Measurements from ENCODE around the gene BEST1. TPM values are rescaled to one million over a fixed set of nuclear protein-coding genes. Genes with fewer than 3 reads are reported as not detected.
A peak's percentile ranks its signal among the peaks of the same experiment; 100 is the strongest.

Gene BEST1
- total and polyA plus RNA-seq, 2 of the 13 experiments (the other 11 are each of a cell fraction or from before 2014, with no cell fraction given): 0.09 to 0.65 TPM

- TF ChIP-seq, protein P1, sequence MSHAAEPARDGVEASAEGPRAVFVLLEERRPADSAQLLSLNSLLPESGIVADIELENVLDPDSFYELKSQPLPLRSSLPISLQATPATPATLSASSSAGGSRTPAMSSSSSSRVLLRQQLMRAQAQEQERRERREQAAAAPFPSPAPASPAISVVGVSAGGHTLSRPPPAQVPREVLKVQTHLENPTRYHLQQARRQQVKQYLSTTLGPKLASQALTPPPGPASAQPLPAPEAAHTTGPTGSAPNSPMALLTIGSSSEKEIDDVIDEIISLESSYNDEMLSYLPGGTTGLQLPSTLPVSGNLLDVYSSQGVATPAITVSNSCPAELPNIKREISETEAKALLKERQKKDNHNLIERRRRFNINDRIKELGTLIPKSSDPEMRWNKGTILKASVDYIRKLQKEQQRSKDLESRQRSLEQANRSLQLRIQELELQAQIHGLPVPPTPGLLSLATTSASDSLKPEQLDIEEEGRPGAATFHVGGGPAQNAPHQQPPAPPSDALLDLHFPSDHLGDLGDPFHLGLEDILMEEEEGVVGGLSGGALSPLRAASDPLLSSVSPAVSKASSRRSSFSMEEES (CRISPR knock-in tag; IDR thresholded peaks at IDR 0.05): peak; percentile 95
- TF ChIP-seq CAMTA2 (CRISPR knock-in tag; IDR thresholded peaks at IDR 0.05; ENCODE audit: borderline replicate concordance) (0 out of 2 replicates have a peak, but pooled peaks have one; percentile 57), KDM2A (CRISPR knock-in tag; IDR thresholded peaks at IDR 0.05; ENCODE audit: borderline replicate concordance, low read depth) (peak; percentile 29; the same call in 1 of the 2 replicates), CBFB (CRISPR knock-in tag; IDR thresholded peaks at IDR 0.05) (no peak), HNRNPK (IDR thresholded peaks at IDR 0.05; ENCODE audit: low read depth, low read length, poor library complexity, severe bottlenecking) (no peak), XRCC5 (optimal IDR thresholded peaks at IDR 0.05; ENCODE audit: low read length) (peak; percentile 68), TARDBP (CRISPR knock-in tag; IDR thresholded peaks at IDR 0.05) (no peak), ZNF577 (CRISPR knock-in tag; IDR thresholded peaks at IDR 0.05; ENCODE audit: borderline replicate concordance, low read depth) (no peak), ZFP36 (IDR thresholded peaks at IDR 0.05; ENCODE audit: borderline replicate concordance, low read depth, low read length, partially characterized antibody) (no peak), HHEX (CRISPR knock-in tag; IDR thresholded peaks at IDR 0.05) (no peak), ZNF605 (CRISPR knock-in tag; IDR thresholded peaks at IDR 0.05) (peak; percentile 89), SP140L (CRISPR knock-in tag; IDR thresholded peaks at IDR 0.05; ENCODE audit: borderline replicate concordance) (no peak), EED (CRISPR knock-in tag; IDR thresholded peaks at IDR 0.05) (no peak), ZNF691 (CRISPR knock-in tag; IDR thresholded peaks at IDR 0.05; ENCODE audit: borderline replicate concordance, low read depth) (no peak; the same call in 1 of the 2 replicates), ZNF432 (CRISPR knock-in tag; IDR thresholded peaks at IDR 0.05; ENCODE audit: borderline replicate concordance) (no peak), ZNF773 (CRISPR knock-in tag; IDR thresholded peaks at IDR 0.05; ENCODE audit: borderline replicate concordance) (no peak), HOXA9 (CRISPR knock-in tag; IDR thresholded peaks at IDR 0.05; ENCODE audit: borderline replicate concordance) (no peak), NCOA5 (CRISPR knock-in tag; IDR thresholded peaks at IDR 0.05) (no peak; the same call in 1 of the 2 replicates), SNAPC5 (CRISPR knock-in tag; IDR thresholded peaks at IDR 0.05; ENCODE audit: borderline replicate concordance) (no peak), ASH2L (IDR thresholded peaks at IDR 0.05; ENCODE audit: insufficient read length, low read depth, low read length) (peak; percentile 85), AGO1 (IDR thresholded peaks at IDR 0.05; ENCODE audit: low read depth, low read length, poor library complexity, severe bottlenecking) (peak; percentile 54), ELF4 (CRISPR knock-in tag; IDR thresholded peaks at IDR 0.05; ENCODE audit: borderline replicate concordance) (no peak)
- TF ChIP-seq, protein P2, sequence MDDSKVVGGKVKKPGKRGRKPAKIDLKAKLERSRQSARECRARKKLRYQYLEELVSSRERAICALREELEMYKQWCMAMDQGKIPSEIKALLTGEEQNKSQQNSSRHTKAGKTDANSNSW (CRISPR knock-in tag; IDR thresholded peaks at IDR 0.05; ENCODE audit: borderline replicate concordance): no peak
- TF ChIP-seq, protein P3, sequence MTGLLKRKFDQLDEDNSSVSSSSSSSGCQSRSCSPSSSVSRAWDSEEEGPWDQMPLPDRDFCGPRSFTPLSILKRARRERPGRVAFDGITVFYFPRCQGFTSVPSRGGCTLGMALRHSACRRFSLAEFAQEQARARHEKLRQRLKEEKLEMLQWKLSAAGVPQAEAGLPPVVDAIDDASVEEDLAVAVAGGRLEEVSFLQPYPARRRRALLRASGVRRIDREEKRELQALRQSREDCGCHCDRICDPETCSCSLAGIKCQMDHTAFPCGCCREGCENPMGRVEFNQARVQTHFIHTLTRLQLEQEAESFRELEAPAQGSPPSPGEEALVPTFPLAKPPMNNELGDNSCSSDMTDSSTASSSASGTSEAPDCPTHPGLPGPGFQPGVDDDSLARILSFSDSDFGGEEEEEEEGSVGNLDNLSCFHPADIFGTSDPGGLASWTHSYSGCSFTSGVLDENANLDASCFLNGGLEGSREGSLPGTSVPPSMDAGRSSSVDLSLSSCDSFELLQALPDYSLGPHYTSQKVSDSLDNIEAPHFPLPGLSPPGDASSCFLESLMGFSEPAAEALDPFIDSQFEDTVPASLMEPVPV (CRISPR knock-in tag; IDR thresholded peaks at IDR 0.05): 0 out of 2 replicates have a peak, but pooled peaks have one; percentile 39
Measured at GRCh38 chr11:61923166-61924063, 26.7 kb upstream of the BEST1 start (continued).
